Liver (tissue), 3 donors: ENCODE data around the gene POM121C.
"Not testable (repeated sequence)": the region's sequence is repeated elsewhere in the genome, so short reads cannot be mapped to it uniquely, and the experiment has no call there.

Source experiments
- CTCF ChIP-seq: fragments of 150-350 bp; IDR thresholded peaks from 2 replicates; pipeline ENCODE4 v1.5.1; 2017; ENCODE audit warnings: improper control_type of control experiment, low read depth, low read length; ENCODE audit not compliant: missing input control
- GABPA ChIP-seq, 2 donors: IDR thresholded peaks in 1 of 2; conservative IDR thresholded peaks in 1 of 2; 2 replicates each; pipeline ENCODE4 v1.6.1; 2016; ENCODE audit warnings: antibody characterized with exemption in 2 of 2, mild to moderate bottlenecking in 1 of 2, moderate library complexity in 1 of 2
- HNF4G ChIP-seq: IDR thresholded peaks from 2 replicates; pipeline ENCODE4 v1.6.1; 2016; ENCODE audit warnings: antibody characterized with exemption
- JUND ChIP-seq, 2 donors: IDR thresholded peaks; 2 replicates each; pipeline ENCODE4 v1.6.1; 2016; ENCODE audit warnings: antibody characterized with exemption in 2 of 2
- RAD21 ChIP-seq, 2 donors: IDR thresholded peaks; 2 replicates each; pipeline ENCODE4 v1.6.1; 2016; ENCODE audit warnings: antibody characterized with exemption in 2 of 2, mild to moderate bottlenecking in 2 of 2
- REST ChIP-seq: IDR thresholded peaks from 2 replicates; pipeline ENCODE4 v1.6.1; 2016; ENCODE audit warnings: antibody characterized with exemption, mild to moderate bottlenecking
- RXRA ChIP-seq, 2 donors: IDR thresholded peaks; 2 replicates each; pipeline ENCODE4 v1.6.1; 2017 to 2018; ENCODE audit warnings: antibody characterized with exemption in 2 of 2, mild to moderate bottlenecking in 1 of 2
- SP1 ChIP-seq: IDR thresholded peaks from 2 replicates; pipeline ENCODE4 v1.6.1; 2018; ENCODE audit warnings: antibody characterized with exemption, mild to moderate bottlenecking
- YY1 ChIP-seq: IDR thresholded peaks from 2 replicates; pipeline ENCODE4 v1.6.1; 2016; ENCODE audit warnings: antibody characterized with exemption, mild to moderate bottlenecking
- TF ChIP-seq, protein P1 (sequence below): IDR thresholded peaks from 2 replicates; pipeline ENCODE4 v1.6.1; 2016; ENCODE audit warnings: antibody characterized with exemption
- donor health status: healthy.
- donor health status: healthy.

DNA sequence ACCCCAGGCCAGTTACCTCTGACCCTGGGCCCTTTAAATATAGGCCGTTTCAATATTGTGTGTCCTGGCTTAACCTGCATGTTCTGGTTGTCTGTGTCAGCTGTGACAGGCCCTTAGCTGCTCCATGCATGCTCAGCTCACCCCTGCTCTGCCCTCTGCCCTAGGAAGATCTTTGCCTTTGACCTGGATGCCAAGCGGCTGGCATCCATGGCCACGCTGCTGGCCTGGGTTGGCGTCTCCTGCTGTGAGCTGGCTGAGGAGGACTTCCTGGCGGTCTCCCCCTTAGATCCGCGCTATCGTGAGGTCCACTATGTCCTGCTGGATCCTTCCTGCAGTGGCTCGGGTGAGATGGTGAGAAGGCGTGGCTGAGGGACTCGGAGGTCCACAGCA lies 70.7 kb downstream of the POM121C start:
- not testable (repeated sequence) for TF ChIP-seq RAD21 (IDR thresholded peaks at IDR 0.05); YY1; CTCF; JUND (IDR thresholded peaks at IDR 0.05); HNF4G; GABPA (IDR thresholded peaks at IDR 0.05 in 1 of 2, conservative IDR thresholded peaks at IDR 0.05 in 1 of 2); REST; SP1
- TF ChIP-seq, protein P1, sequence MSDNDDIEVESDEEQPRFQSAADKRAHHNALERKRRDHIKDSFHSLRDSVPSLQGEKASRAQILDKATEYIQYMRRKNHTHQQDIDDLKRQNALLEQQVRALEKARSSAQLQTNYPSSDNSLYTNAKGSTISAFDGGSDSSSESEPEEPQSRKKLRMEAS, result not testable (repeated sequence)
- TF ChIP-seq RXRA (IDR thresholded peaks at IDR 0.05), result peak; percentile 16 to 68
